WTC11 (cell line): ENCODE measurements around the gene FCMR. TPM values are rescaled to one million over a fixed set of nuclear protein-coding genes. Genes with fewer than 3 reads are reported as not detected.

ENCODE experiments used
- ATAC-seq: fragments of 200-7000 bp; cut with Tn5 transposase; 2 replicates; pipeline ENCODE4 v1.10.0; 2021; ENCODE audit warnings: mild to moderate bottlenecking, moderate library complexity
- CTCF ChIA-PET: fragments of 300-600 bp; sonication (Branson Sonifier 250); formaldehyde crosslinking; loops from one replicate; lab custom pipeline; 2021; ENCODE audit warnings: antibody characterized with exemption; lab: Charles Lee
- POLR2A ChIA-PET: fragments of 350-600 bp; sonication (Branson Sonifier 250); formaldehyde crosslinking; loops from one replicate; lab custom pipeline; 2021; ENCODE audit warnings: antibody characterized with exemption; lab: Charles Lee
- DNase-seq: peaks from one replicate; pipeline ENCODE4 v3.0.0; 2021; ENCODE audit warnings: low spot score
- H3K27ac Mint-ChIP-seq: 2 replicates; pipeline ENCODE4 v1.8.0; 2021; ENCODE audit warnings: mixed read lengths
- H3K27me3 Mint-ChIP-seq: 2 replicates; pipeline ENCODE4 v1.8.0; 2021; ENCODE audit warnings: low read depth, mild to moderate bottlenecking, moderate library complexity, mixed read lengths
- H3K36me3 Mint-ChIP-seq: 2 replicates; pipeline ENCODE4 v1.8.0; 2021; ENCODE audit warnings: mixed read lengths
- H3K4me1 Mint-ChIP-seq: 2 replicates; pipeline ENCODE4 v1.8.0; 2022; ENCODE audit warnings: mixed read lengths
- H3K4me3 Mint-ChIP-seq: 2 replicates; pipeline ENCODE4 v1.8.0; 2021; ENCODE audit warnings: mild to moderate bottlenecking, moderate library complexity, mixed read lengths
- H3K9me3 Mint-ChIP-seq: 2 replicates; pipeline ENCODE4 v1.8.0; 2021; ENCODE audit warnings: mixed read lengths
- AR ChIP-seq: fragments of 250-450 bp; sonication (Bioruptor Pico); IDR thresholded peaks from 2 replicates; pipeline ENCODE4 v1.9.0; 2021; ENCODE audit warnings: mild to moderate bottlenecking
- ATF6 ChIP-seq: sonication (generic); formaldehyde crosslinking; IDR thresholded peaks from 2 replicates; pipeline ENCODE4 v1.8.1; 2023; ENCODE audit warnings: mild to moderate bottlenecking, missing genetic modification reagents
- CREB1 ChIP-seq: sonication (generic); formaldehyde crosslinking; IDR thresholded peaks from 2 replicates; pipeline ENCODE4 v1.8.0; 2023; ENCODE audit warnings: mild to moderate bottlenecking, missing genetic modification reagents
- CTCF ChIP-seq: fragments of 200-600 bp; IDR thresholded peaks from 2 replicates; pipeline ENCODE4 v1.8.0; 2022; ENCODE audit warnings: antibody characterized with exemption
- E2F4 ChIP-seq: sonication (generic); formaldehyde crosslinking; IDR thresholded peaks from 2 replicates; pipeline ENCODE4 v1.8.1; 2022; ENCODE audit warnings: low read depth, mild to moderate bottlenecking, moderate library complexity, missing genetic modification reagents, borderline replicate concordance
- MXD4 ChIP-seq: fragments of 250-450 bp; sonication (Bioruptor Pico); IDR thresholded peaks from 2 replicates; pipeline ENCODE4 v1.8.0; 2021; ENCODE audit warnings: mild to moderate bottlenecking, moderate library complexity, borderline replicate concordance
- NFATC4 ChIP-seq: fragments of 250-450 bp; sonication (Bioruptor Pico); IDR thresholded peaks from 2 replicates; pipeline ENCODE4 v1.9.0; 2021; ENCODE audit warnings: mild to moderate bottlenecking
- NFE2L1 ChIP-seq: sonication (generic); formaldehyde crosslinking; IDR thresholded peaks from 2 replicates; pipeline ENCODE4 v1.8.1; 2023; ENCODE audit warnings: missing genetic modification reagents
- PRDM15 ChIP-seq: sonication (generic); formaldehyde crosslinking; IDR thresholded peaks from 2 replicates; pipeline ENCODE4 v1.8.0; 2022; ENCODE audit warnings: missing genetic modification reagents
- SMAD4 ChIP-seq: sonication (generic); formaldehyde crosslinking; IDR thresholded peaks from 2 replicates; pipeline ENCODE4 v1.8.0; 2022; ENCODE audit warnings: mild to moderate bottlenecking, missing genetic modification reagents
- TEAD4 ChIP-seq: sonication (generic); formaldehyde crosslinking; IDR thresholded peaks from 2 replicates; pipeline ENCODE4 v1.8.0; 2022; ENCODE audit warnings: mild to moderate bottlenecking, missing genetic modification reagents
- USF1 ChIP-seq: sonication (generic); formaldehyde crosslinking; IDR thresholded peaks from 2 replicates; pipeline ENCODE4 v1.8.0; 2022; ENCODE audit warnings: mild to moderate bottlenecking, missing genetic modification reagents
- USF2 ChIP-seq: sonication (generic); formaldehyde crosslinking; IDR thresholded peaks from 2 replicates; pipeline ENCODE4 v1.8.1; 2023; ENCODE audit warnings: mild to moderate bottlenecking, missing genetic modification reagents, moderate library complexity
- ZMAT4 ChIP-seq: fragments of 250-450 bp; sonication (Bioruptor Pico); IDR thresholded peaks from 2 replicates; pipeline ENCODE4 v1.9.0; 2021; ENCODE audit warnings: mild to moderate bottlenecking
- ZNF121 ChIP-seq: sonication (generic); formaldehyde crosslinking; IDR thresholded peaks from 2 replicates; pipeline ENCODE4 v1.8.0; 2023; ENCODE audit warnings: missing genetic modification reagents
- ZNF416 ChIP-seq: fragments of 250-450 bp; sonication (Bioruptor Pico); IDR thresholded peaks from 2 replicates; pipeline ENCODE4 v1.9.0; 2021; ENCODE audit warnings: mild to moderate bottlenecking, inconsistent platforms
- ZNF425 ChIP-seq: fragments of 250-450 bp; sonication (Bioruptor Pico); conservative IDR thresholded peaks from 2 replicates; pipeline ENCODE4 v1.9.0; 2021; ENCODE audit warnings: mild to moderate bottlenecking
- total RNA-seq: library from RNA; stranded (reverse); gene quantifications from 3 replicates; pipeline ENCODE4 v1.2.3, GENCODE V29; 2021

The FCMR gene
- total RNA-seq, 1 experiment from 2014 or later, result 1.0 TPM

- TF ChIP-seq CTCF, result no peak
- TF ChIP-seq NFATC4 (CRISPR knock-in tag), result no peak
- no peak for TF ChIP-seq NFE2L1 (CRISPR knock-in tag)
Measured at GRCh38 chr1:206963740-206964139, 42.0 kb upstream of the FCMR start (continued).

GRCh38 chr1:206963119-206963712, 41.5 kb upstream of the FCMR start:
- Mint-ChIP-seq H3K4me3 (no peak overlapping the region), H3K27ac (no peak overlapping the region), H3K27me3 (no peaks in the 10 kb centered on the region), H3K36me3 (no peaks in the 10 kb centered on the region), H3K4me1 (no peaks in the 10 kb centered on the region), H3K9me3 (no peaks in the 10 kb centered on the region)
- ChIA-PET CTCF (interaction anchor here (1.1 to 1.7 kb wide), 4 partner anchors 19 to 233 kb away, joined by 3 to 8 read pairs (median 5); no protein-coding TSS in a partner anchor), POLR2A (no interaction called here)
- TF ChIP-seq ATF6 (CRISPR knock-in tag) (no peak), ZMAT4 (no peak), ZNF425 (CRISPR knock-in tag) (no peak), CREB1 (CRISPR knock-in tag) (no peak), E2F4 (CRISPR knock-in tag) (no peak), USF2 (no peak), TEAD4 (no peak), ZNF416 (CRISPR knock-in tag) (no peak), USF1 (CRISPR knock-in tag) (no peak)
- ATAC-seq (no peak), DNase-seq (no peak)

- ATAC-seq (no peak), DNase-seq (no peak)
- Mint-ChIP-seq H3K27me3 (no peaks in the 10 kb centered on the region), H3K27ac (no peak overlapping the region), H3K9me3 (no peaks in the 10 kb centered on the region), H3K4me1 (no peaks in the 10 kb centered on the region), H3K4me3 (no peak overlapping the region), H3K36me3 (no peaks in the 10 kb centered on the region)
- ChIA-PET POLR2A (interaction anchor here (0.6 kb wide), 1 partner anchor 200 kb away, joined by 3 read pairs; no protein-coding TSS in a partner anchor), CTCF (interaction anchor here (1.2 to 2.3 kb wide), 3 partner anchors 17 to 157 kb away, joined by 3 to 11 read pairs (median 3); no protein-coding TSS in a partner anchor)
- TF ChIP-seq SMAD4, result no peak
- no peak for TF ChIP-seq MXD4
- no peak for TF ChIP-seq AR (CRISPR knock-in tag)
- no peak for TF ChIP-seq PRDM15
- TF ChIP-seq TEAD4, result no peak
- TF ChIP-seq ZNF121 (CRISPR knock-in tag), result no peak
Measured at GRCh38 chr1:206962272-206962671, 40.5 kb upstream of the FCMR start.
